ENCODE measurements around the gene TMED7.

Gene TMED7

DNA sequence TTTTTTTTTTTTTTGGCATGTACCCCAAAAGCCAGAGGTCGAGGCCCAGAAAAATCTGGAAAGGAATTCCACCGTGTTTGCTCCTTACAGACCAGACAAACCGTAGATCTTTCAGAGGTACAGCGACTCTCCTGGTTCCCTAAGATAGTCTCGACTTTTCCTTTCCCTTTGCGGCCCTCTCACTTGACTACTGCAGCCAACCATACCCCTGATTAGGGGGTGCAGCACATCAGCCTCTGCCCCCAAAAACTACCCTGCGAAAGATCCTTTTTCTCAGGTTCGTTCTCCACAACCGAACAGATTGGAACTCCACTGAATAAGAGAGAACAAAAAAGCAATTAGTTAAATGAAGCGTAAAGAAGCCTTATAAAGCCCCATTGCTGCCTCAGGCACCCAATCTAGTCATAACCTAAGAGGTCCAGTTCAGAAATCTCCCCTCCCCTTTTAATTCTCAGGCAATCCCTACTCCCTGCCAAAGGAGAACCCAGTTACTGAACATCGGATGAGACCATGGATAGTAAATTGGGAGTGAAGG, 23.2 kb downstream of the TMED7 start:
- TF ChIP-seq, protein P1, sequence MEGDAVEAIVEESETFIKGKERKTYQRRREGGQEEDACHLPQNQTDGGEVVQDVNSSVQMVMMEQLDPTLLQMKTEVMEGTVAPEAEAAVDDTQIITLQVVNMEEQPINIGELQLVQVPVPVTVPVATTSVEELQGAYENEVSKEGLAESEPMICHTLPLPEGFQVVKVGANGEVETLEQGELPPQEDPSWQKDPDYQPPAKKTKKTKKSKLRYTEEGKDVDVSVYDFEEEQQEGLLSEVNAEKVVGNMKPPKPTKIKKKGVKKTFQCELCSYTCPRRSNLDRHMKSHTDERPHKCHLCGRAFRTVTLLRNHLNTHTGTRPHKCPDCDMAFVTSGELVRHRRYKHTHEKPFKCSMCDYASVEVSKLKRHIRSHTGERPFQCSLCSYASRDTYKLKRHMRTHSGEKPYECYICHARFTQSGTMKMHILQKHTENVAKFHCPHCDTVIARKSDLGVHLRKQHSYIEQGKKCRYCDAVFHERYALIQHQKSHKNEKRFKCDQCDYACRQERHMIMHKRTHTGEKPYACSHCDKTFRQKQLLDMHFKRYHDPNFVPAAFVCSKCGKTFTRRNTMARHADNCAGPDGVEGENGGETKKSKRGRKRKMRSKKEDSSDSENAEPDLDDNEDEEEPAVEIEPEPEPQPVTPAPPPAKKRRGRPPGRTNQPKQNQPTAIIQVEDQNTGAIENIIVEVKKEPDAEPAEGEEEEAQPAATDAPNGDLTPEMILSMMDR (IDR thresholded peaks at IDR 0.05) = no peak

DNA sequence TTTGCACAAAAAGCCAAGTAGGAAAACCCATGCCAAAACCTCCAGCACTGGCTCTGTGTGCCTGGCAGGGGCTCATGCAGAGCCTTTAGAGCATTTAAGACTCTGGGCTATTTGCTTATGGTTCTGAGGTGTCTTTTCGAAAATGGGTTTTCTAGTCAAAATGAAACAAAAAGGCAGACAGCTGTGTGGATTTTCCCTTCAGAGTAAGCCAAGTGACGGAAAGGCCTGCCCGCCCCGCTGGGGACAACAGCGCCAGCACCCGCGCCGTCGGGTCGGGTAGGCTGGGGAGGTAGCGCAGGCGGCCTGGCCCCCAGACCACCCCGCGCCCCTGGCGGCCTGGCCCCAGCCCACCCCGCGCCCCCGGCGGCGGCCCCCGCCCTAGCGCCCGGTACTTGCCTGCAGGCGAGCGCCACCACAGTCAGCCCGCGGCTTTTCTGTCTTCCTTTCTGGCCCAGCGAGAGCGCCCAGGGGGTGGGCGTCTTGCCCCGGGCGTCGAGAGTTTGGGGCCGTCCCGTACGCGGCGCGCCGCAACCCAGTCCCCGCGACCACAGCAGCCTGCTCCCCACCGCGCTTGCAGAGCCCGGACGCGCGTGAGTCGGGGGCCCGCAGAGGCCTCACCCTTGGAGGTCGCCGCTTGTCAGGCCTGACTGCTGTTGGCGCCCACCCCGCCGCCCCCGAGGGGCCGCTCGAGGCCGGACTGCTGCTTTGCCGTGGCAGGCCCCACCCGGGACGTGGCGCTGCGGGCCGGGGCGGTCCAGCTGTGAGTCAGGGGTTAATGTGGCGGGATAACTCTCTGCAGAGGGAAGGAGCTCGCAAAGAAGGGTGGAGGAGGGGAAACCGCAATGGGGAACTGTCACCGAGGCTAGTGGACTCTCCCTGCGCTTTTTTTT, 23.9 kb downstream of the TMED7 start, which contains the start of gene TICAM2:
TSS of gene TICAM2 (minus strand) at position 779 of the 890 bp plus-strand sequence. CDS start 21,223 bp downstream, outside the sequence.
- TF ChIP-seq, protein P1 (IDR thresholded peaks at IDR 0.05) = no peak

DNA sequence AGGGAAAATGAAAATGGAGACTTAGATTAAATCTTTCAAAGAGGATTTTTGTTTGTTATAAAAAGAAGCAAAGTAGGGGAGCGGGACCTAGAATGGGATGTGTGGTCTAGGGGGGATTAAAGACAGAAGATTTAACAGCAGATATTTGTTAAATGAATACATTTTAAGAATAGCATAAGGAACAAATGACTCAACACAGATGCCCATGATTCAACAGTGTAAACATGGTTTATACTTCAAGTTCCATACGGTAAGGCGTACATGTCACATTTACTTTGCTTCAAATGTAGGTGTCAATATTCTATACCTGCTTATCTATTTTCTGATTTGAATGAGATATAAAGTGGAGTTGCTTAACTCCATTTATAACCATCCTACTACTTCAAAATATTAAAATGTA, 25.1 kb downstream of the TMED7 start:
- TF ChIP-seq, protein P1 (IDR thresholded peaks at IDR 0.05) = no peak

DNA sequence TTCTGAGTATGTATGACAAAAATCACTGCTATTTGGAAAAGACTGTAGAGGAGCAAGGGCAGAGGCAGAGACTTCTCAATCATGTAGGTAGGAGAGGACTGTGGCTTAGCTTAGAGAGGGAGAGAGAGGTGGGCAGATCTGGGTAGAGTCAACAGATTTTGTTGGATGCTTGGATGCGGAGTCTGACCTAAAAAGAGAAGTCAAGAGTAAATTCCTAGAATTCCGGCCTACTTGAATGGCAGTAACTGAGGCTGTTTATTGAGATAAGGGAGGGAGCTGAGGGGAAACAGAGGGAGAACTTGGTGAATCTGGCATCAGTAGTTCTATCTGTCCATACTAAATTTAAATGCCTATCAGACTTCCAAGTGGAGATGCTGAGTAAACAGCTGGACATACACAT, 25.9 kb downstream of the TMED7 start:
- TF ChIP-seq, protein P1 (IDR thresholded peaks at IDR 0.05) = no peak

DNA sequence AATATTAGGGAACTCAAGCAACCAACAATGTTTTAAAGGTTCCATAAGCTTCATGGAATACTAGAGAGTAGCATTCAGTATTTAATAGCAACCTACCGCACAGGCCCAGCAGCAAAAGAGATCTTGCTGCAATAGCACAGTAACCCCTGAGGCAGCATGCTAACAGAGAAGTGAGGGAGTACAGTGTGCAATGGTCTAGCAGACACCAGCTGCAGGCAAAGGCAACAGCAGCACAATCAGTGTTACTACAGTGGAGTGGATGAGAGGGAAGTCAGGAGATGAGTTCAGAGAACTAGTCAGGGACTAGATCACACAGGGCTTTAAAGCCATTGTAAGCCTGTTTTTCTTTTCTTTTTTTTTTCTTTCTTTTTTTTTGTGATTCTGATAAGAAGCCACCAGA, 26.3 kb downstream of the TMED7 start:
- TF ChIP-seq, protein P1 (IDR thresholded peaks at IDR 0.05) = no peak

DNA sequence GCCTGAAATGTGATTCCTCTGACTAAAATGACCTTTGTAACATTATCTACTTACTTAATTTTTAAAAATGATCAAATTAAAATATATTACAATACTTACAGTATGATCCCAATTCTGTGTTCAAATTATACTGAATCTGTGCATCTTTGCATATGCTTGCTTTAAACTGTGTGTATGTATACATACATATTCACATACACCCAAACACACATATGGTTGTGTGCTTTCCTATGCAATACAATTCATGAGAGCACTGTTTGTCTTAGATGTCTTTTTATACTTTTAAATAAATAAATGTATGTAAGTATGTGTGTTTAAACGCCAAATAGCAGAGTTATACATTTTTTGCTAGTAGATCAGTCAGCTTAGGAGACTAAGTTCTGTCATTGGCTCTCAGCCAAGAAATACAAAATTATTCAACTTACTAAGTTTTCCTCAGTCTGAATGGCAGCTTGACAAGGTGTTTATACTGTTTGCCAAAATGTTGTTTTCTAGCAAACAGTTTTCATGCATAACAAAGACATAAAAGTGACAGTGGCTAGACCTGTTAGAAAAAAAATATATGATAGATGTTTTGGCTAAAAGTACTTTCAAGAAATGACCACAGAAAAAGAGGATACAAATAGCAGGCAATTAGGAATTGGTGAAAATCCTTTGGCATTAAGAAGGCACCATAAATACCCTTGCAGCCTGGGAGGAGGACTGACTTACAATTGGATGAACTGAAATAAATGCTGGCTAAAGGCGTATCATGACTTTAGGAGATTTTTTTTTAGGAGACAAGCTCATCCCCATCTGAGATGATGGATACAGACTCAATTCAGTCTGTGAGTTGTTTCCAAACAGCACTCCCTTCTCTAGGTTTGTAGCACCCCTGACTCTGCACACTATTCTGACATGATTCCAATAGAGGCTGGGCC, 31.4 kb downstream of the TMED7 start:
- TF ChIP-seq, protein P1 (IDR thresholded peaks at IDR 0.05) = no peak

DNA sequence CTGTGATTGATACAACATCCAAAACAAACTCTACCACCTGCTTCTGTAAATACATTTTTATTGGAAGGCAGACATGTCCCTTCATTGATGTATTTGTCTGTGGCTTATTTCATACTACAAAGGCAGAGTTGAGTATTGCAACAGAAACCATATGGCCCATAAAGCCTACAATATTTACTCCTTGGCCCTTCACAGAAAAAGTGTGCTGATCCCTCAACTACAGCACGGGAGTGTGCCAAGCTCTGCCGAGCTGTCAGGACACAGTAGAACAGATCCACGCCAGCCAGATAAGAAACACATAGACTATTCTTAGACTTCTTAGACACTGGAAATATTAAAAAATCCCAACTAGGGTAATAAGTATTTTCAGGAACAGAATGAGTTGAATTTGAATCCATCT, 36.8 kb downstream of the TMED7 start:
- TF ChIP-seq, protein P1 (IDR thresholded peaks at IDR 0.05) = no peak

All from LNCAP (cell line).